Measurements from ENCODE around the gene TLR9.

The TLR9 gene

DNA sequence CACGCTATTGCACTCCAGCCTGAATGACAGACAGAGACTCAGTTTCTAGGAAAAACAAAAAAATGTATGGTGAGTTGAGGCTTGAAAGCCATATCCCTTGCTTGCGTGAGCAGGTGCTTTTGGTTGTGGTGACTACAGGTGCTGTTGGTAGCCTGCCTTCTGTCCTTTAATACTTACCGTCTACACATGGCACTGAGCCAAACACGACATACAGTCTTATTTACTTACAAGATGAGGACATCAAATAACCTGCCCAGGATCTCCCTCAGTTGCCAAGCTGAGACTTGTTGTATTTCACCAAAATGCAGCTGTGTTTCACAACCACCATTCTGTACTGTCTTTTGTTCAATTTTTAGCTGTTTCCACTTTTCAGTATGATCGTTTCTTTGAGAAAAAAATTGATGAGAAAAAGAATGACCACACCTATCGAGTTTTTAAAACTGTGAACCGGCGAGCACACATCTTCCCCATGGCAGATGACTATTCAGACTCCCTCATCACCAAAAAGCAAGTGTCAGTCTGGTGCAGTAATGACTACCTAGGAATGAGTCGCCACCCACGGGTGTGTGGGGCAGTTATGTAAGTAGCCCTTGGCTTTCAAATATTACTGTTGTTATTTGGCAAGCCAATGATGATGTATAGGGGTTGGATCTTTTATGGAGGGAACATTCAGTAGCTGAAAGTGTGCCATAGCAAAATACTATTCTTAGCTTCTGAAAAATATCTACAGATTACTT is 20.9 kb downstream of the TLR9 start:
- TF ChIP-seq, protein P1, sequence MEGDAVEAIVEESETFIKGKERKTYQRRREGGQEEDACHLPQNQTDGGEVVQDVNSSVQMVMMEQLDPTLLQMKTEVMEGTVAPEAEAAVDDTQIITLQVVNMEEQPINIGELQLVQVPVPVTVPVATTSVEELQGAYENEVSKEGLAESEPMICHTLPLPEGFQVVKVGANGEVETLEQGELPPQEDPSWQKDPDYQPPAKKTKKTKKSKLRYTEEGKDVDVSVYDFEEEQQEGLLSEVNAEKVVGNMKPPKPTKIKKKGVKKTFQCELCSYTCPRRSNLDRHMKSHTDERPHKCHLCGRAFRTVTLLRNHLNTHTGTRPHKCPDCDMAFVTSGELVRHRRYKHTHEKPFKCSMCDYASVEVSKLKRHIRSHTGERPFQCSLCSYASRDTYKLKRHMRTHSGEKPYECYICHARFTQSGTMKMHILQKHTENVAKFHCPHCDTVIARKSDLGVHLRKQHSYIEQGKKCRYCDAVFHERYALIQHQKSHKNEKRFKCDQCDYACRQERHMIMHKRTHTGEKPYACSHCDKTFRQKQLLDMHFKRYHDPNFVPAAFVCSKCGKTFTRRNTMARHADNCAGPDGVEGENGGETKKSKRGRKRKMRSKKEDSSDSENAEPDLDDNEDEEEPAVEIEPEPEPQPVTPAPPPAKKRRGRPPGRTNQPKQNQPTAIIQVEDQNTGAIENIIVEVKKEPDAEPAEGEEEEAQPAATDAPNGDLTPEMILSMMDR (IDR thresholded peaks at IDR 0.05) = no peak
- no peak for DNase-seq (ENCODE audit: low spot score)
- Histone ChIP-seq H3K27ac (no peak overlapping the region), H3K4me3 (no peak overlapping the region)

DNA sequence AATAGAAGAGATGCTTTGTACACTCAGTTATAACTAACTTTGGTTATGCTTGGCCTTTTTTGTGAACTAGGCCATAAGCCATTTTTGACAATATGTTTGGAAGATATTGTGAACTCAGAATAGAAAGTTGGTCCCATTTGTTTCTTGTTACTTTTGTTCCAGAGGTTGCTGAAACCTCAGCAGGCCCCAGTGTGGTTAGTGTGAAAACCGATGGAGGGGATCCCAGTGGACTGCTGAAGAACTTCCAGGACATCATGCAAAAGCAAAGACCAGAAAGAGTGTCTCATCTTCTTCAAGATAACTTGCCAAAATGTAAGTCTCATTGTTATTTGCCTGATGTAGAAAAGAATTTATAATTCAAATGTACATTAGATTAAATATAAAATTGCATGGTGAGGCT is 21.7 kb downstream of the TLR9 start:
- TF ChIP-seq, protein P1 (IDR thresholded peaks at IDR 0.05) = no peak
- no peak for DNase-seq (ENCODE audit: low spot score)
- Histone ChIP-seq H3K27ac (no peak overlapping the region), H3K4me3 (no peak overlapping the region)

DNA sequence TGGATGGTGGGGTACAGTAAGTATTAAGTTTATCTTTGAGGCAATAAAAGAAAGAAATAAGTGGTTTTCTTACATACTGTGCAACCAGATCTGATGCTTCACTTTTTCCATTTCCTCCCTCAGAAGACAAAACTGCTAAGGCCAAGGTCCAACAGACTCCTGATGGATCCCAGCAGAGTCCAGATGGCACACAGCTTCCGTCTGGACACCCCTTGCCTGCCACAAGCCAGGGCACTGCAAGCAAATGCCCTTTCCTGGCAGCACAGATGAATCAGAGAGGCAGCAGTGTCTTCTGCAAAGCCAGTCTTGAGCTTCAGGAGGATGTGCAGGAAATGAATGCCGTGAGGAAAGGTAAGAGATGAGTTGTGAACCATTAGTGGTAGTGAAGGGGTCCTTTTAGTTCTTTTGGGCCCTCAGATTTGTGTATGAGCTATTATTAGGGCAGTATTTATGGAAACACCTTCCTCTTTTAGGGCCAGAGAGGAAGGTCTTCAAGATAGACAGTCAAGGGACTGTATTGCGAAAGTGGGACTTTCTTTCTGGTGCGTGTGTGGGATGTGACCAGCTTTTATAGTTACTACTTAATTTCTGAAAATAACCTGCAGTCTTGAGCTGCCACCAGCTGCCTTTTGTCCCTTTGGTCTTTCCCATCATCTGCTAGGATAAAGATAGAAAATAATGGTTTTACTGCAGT is 22.9 kb downstream of the TLR9 start:
- no peak overlapping the region for H3K4me3 ChIP-seq
- TF ChIP-seq, protein P1 (IDR thresholded peaks at IDR 0.05) = no peak
- DNase-seq (ENCODE audit: low spot score) = no peak
- H3K27ac ChIP-seq = peak overlapping the region in 1 of 2 donors; percentile 42

DNA sequence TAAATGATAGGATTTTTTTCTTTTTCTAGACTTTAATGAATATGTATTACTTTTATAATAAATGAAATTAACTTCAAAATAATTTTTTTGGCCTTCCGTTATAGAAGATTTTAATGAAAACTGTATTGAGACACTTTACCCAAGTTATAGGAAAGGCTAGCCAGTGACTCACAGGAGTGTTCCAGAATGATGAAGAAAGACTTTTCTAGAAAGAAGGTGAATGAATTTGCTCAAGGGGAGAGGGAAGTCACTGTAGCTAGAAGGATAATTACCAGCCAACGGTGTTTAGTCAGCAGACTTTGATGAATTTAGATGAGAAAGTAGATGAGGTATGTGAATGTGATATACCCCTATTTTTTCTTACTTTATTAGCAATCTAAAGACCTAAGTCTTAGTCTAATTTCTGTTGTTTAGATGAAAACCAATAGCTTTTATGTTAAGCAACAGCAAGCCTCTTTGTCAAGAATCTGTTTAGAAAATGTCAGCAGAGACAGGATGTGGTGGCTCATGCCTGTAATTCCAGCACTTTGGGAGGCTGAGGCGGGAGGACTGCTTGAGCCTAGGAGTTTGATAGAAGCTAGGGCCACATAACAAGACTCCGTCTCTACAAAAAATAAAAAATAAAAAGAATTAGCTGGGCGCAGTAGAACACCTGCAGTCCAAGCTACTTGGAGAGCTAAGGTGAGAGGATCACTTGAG is 24.3 kb downstream of the TLR9 start:
- TF ChIP-seq, protein P1 (IDR thresholded peaks at IDR 0.05) = no peak
- Histone ChIP-seq H3K4me3 (no peak overlapping the region), H3K27ac (no peak overlapping the region)
- no peak for DNase-seq (ENCODE audit: low spot score)

DNA sequence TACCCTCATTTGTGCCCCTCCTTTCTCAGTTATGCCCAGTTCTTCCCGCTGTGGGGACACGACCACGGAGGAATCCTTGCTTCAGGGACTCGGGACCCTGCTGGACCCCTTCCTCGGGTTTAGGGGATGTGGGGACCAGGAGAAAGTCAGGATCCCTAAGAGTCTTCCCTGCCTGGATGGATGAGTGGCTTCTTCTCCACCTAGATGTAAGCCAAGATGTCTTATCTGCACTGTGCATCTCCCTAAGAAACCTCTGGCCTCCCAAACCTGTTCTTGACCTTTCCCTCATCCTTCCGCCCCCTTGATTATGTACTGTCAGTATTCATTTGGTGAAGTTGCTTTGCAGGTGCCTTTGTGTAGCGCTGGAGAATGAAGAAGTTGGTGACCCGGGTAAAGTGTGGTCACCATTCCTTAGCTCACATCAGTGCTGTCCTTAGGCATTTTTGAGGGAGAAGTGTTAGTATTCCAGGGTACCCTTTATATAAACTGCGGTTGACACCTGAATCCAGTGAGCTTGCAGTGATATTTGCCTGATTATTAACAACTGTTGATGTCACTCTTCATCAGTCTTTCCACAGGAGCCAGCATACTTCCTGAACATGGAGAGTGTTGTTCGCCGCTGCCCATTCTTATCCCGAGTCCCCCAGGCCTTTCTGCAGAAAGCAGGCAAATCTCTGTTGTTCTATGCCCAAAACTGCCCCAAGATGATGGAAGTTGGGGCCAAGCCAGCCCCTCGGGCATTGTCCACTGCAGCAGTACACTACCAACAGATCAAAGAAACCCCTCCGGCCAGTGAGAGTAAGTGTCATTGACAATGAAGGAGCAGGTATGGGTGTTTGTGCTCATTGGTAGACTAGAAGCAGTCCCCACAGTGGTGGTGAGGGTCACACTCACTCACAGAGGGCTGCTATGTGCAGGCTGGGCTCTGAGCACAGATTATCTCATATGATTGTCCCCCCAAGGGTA is 26.5 kb downstream of the TLR9 start:
- DNase-seq (ENCODE audit: low spot score) = no peak
- Histone ChIP-seq H3K27ac (peak overlapping the region; percentile 80 to 88), H3K4me3 (peak overlapping the region; percentile 93)
- TF ChIP-seq, protein P1 (IDR thresholded peaks at IDR 0.05) = no peak

DNA sequence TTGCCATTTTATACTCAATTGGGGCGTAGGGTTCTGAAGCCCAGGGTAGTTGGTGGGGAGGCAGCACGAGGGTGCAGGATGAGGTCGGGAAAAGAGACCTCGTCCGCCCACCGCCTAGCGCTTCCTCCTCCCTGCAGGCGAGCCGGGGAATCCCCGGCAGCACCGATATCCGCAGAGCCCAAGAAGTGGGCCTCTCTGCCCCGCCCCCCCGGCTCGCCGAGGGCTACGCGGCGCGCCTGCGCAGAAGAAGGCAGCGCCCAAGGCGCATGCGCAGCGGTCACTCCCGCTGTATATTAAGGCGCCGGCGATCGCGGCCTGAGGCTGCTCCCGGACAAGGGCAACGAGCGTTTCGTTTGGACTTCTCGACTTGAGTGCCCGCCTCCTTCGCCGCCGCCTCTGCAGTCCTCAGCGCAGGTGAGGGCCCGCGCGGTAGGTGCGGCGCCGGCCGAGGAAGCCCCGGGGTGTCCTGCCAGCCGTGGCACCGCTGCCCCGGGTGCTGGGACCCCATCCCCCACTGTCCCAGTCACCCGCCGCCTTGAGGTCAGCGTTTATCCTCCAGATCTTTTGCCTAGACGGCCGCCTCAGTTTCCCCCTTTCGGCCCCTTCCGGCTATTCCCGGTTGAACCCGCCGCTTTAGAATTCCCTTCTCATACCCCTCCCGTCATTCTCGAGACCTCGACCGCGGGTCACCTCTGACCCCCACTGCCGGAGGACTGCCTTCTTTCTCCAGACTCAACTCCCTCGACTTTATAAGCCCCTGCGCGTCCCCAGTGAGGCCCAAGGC is 27.4 kb downstream of the TLR9 start, which contains the start of gene ALAS1:
Gene ALAS1 (plus strand): TSS at position 319 of the 784 bp plus-strand sequence. CDS start 1,082 bp downstream, outside the sequence.
- peak; percentile 91 for DNase-seq (ENCODE audit: low spot score)
- Histone ChIP-seq H3K4me3 (peak within 1 kb of the TSS; percentile 93), H3K27ac (peak within 1 kb of the TSS; percentile 80 to 88)
- TF ChIP-seq, protein P1 (IDR thresholded peaks at IDR 0.05) = no peak
